ENCODE measurements around the gene INPP1.

INPP1 gene

GRCh38 chr2:190412966-190413365, 69.6 kb downstream of the INPP1 start:
- no peak for DNase-seq

GRCh38 chr2:190413421-190413820, 70.0 kb downstream of the INPP1 start:
- DNase-seq: peak; percentile 51

- no peak for DNase-seq
These were observed 71.9 kb downstream of the INPP1 start for GRCh38 chr2:190415251-190415650.

- DNase-seq: no peak
These were observed 72.7 kb downstream of the INPP1 start for GRCh38 chr2:190415794-190416775.

GRCh38 chr2:190417045-190417842, 73.9 kb downstream of the INPP1 start:
- no peak for DNase-seq

GRCh38 chr2:190418727-190419126, 75.3 kb downstream of the INPP1 start:
- no peak for DNase-seq

GRCh38 chr2:190420801-190421200, 77.4 kb downstream of the INPP1 start:
- DNase-seq: no peak
